ENCODE results near the gene AMN. TPM values are rescaled to one million over a fixed set of nuclear protein-coding genes. Genes with fewer than 3 reads are reported as not detected.

AMN gene
- total RNA-seq, 1 donor from 2014 or later, result 0.35 TPM

DNA sequence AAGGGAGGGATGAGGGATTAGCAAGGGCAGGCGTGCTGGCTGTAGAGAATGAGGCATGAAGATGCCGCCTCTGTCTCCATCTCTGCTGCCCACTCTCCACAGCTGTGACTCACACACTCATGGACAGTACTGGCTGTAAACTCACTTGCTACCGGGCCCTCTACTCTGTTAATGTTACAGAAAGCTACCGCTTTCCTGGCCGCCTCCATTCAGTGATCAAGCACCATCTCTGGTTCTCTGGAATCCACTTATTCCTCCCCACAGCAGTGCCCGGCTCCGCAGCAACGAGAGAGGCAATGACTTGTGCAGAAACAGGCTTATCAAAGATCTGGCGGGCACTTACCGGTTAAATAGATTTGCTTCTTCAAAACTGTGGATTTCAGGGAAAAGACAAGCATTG is 34.8 kb downstream of the AMN start:
- H3K27ac Mint-ChIP-seq, result no peak overlapping the region
- no peak overlapping the region for H3K4me3 Mint-ChIP-seq
- intact Hi-C loops (cut with micrococcal nuclease), result no loop called here
- no peaks in the 10 kb centered on the region for H3K9me3 Mint-ChIP-seq
- no peaks in the 10 kb centered on the region for H3K27me3 Mint-ChIP-seq
- DNase-seq, result no peak
- no peaks in the 10 kb centered on the region for H3K4me1 Mint-ChIP-seq
- H3K36me3 Mint-ChIP-seq (ENCODE audit: low read depth), result no peaks in the 10 kb centered on the region

DNA sequence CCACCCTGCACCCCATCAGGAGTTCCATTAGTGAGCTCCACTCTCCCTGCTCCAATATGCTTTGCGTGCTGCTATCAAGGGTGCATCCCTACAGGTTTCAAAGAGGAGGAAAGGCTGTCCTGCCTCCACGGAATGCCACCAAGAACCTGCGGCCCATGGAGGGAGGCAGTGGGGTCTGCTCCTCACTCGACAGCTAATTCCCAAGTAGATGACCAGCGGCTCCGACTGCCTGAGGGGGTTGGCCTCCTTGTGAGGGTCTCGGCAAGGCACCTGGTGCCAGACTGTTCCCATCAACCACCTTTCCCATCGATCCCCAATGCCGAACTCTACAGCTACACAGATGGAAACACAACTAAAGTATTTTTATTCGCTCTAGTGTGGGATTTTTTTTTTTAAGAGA is 36.0 kb downstream of the AMN start:
- no peaks in the 10 kb centered on the region for H3K9me3 Mint-ChIP-seq
- intact Hi-C loops (cut with micrococcal nuclease), result no loop called here
- H3K27ac Mint-ChIP-seq, result no peak overlapping the region
- no peaks in the 10 kb centered on the region for H3K4me1 Mint-ChIP-seq
- no peak for DNase-seq
- H3K27me3 Mint-ChIP-seq, result no peaks in the 10 kb centered on the region
- no peak overlapping the region for H3K4me3 Mint-ChIP-seq
- H3K36me3 Mint-ChIP-seq (ENCODE audit: low read depth), result no peaks in the 10 kb centered on the region

DNA sequence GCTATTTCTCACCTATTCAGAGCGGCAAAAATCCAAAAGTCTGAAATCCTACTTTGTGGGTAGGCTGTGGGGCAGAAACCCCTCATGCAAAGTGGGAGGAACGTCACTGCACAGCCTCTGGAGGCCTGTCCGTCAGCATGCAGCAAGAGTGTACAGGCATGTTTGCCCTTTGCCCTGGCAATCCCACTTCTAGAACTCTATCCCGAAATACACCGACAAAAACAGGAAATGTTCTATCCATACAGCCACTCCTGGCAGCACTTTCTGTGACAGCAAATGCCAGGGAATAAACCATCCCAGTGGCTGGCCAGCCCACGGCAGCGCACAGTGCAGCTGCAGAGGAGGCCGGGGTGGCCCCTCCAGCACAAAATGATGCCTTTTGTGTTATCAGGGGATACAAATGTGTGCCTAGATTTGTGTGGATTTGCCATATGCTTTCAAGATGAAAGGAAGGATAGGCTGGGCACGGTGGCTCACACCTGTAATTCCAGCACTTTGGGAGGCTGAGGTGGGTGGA is 39.7 kb downstream of the AMN start:
- Mint-ChIP-seq H3K4me3 (no peak overlapping the region), H3K27ac (no peak overlapping the region), H3K9me3 (no peaks in the 10 kb centered on the region), H3K27me3 (no peaks in the 10 kb centered on the region), H3K36me3 (ENCODE audit: low read depth) (no peaks in the 10 kb centered on the region), H3K4me1 (no peaks in the 10 kb centered on the region)
- intact Hi-C loops (cut with micrococcal nuclease), result no loop called here
- DNase-seq, result no peak

DNA sequence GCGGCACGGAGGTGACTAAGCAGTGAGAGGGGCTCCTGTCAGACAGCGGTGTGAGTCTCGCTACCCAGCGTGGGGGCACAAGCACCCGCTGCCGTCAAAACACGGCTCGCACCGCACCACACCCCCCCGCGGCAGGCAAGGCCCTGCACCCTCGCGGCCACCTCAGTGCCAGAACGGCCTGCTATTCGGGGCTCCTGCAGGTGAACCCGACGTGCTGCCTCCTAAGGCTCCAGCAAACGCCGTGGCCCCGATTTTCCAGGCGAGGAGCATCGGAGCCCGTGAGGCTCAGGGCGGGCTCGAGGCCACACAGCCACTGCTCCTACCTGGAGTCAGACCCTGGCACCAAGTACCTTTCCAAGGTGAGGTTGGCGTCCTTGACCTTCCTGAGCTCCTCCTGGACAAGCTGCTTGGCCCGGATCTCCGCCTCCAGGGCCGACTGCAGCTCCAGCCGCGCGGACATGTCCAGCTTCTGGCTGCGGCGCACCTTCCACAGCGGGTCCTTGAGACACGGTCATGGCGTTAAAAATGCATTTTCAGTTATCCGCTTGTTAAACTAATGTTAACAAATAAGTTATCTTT is 41.8 kb downstream of the AMN start:
- H3K4me1 Mint-ChIP-seq, result no peaks in the 10 kb centered on the region

DNA sequence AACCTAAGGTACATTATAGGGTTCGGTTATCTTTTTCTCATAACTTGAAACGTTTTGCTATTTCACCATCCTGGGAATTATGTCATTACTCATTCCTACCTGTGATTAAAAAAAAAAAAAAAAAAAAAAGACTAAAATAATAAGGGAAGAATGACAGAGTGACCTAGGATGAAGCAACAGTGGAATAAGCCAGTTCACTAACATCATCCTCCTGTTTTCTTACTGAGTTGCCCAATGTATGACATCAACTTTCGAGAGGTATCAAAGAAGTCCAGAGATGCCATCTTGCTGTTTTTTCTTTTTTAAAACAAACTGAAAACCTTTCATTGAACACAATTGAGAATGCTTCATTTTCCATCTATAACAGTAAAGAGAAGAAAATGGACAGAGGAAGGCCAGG is 42.8 kb downstream of the AMN start:
- intact Hi-C loops (cut with micrococcal nuclease), result no loop called here
- Mint-ChIP-seq H3K9me3 (no peaks in the 10 kb centered on the region), H3K4me3 (no peak overlapping the region), H3K27me3 (no peaks in the 10 kb centered on the region), H3K36me3 (ENCODE audit: low read depth) (no peaks in the 10 kb centered on the region), H3K27ac (no peak overlapping the region), H3K4me1 (no peaks in the 10 kb centered on the region)
- no peak for DNase-seq

More for the DNA sequence above, 41.8 kb downstream of the AMN start:
- Mint-ChIP-seq H3K4me3 (no peak overlapping the region), H3K9me3 (no peaks in the 10 kb centered on the region), H3K27me3 (no peaks in the 10 kb centered on the region), H3K27ac (no peak overlapping the region), H3K36me3 (ENCODE audit: low read depth) (no peaks in the 10 kb centered on the region)
- no peak for DNase-seq
- intact Hi-C loops (cut with micrococcal nuclease), result no loop called here

DNA sequence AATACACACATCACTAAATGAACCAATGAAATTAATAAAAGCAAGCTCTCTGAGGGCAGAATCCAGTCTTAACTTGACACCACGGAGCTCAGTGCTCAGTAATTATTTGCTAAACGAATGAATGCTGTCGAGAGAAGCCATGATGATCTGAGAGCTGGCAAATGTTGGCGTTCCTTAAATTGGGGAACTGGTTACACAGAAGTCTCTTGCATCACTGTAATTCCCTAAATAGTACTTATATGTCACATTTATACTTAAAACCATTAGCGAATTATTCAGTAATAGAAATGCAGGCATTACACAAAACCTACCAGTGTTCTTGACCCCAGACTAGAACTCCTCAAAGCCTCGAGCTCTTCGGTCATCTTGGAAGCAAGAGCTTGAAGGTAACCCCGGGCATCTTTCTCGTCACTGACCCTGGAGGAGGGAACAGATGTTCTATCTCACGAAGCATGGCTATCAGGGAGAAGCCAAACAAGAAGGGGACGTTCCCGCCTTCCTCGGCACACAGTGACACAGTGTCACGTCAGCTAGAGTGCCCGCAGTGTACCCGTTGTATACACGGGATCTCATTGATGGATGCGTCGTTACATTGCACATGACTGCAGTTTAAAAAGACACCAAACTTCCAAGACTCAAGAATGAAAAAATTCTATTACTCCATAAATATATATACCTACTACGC is 43.6 kb downstream of the AMN start:
- Mint-ChIP-seq H3K27ac (no peak overlapping the region), H3K36me3 (ENCODE audit: low read depth) (no peaks in the 10 kb centered on the region), H3K27me3 (no peaks in the 10 kb centered on the region), H3K4me1 (no peaks in the 10 kb centered on the region), H3K4me3 (no peak overlapping the region), H3K9me3 (no peaks in the 10 kb centered on the region)
- intact Hi-C loops (cut with micrococcal nuclease), result no loop called here
- no peak for DNase-seq

DNA sequence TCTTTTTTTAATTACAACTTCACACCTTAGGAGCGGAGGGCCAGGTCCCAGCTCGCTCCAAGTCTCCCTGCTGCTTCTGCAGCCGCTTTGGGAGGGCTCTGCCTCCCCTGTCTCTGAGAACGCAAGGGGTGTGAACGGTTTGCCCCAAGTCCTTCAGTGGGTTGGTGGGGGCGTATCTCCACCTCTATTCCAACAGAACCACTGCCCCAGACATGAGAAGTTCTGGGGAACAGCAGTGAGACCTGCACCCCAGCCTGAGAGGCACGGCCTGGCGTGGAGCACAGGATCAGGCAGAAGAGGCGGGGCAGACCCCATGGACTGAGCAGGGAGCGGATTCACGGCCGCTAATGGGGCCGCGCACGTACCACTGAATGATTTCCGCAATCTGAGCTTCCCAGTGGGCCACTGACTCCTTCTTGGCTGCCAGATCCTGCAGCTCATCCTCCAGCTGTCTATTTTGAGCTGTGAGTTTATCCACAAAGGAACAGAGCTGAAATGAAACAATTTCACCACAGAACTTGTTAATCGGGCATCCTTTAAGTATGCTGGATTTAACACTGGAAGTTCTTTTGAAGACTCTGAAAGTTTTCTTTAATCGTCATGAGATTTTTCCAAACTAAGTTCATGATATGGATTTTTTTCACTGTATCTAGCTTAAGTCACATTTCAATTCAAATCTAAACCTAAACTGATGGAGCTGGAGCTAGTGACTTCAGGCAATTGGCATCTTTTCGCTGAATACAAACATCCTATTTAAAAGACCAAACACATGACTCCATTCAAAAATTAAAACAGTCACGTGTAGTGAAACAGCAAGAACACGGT is 44.4 kb downstream of the AMN start:
- Mint-ChIP-seq H3K9me3 (no peaks in the 10 kb centered on the region), H3K4me1 (no peaks in the 10 kb centered on the region), H3K4me3 (no peak overlapping the region), H3K27me3 (no peaks in the 10 kb centered on the region), H3K27ac (no peak overlapping the region), H3K36me3 (ENCODE audit: low read depth) (no peaks in the 10 kb centered on the region)
- intact Hi-C loops (cut with micrococcal nuclease), result no loop called here
- no peak for DNase-seq

DNA sequence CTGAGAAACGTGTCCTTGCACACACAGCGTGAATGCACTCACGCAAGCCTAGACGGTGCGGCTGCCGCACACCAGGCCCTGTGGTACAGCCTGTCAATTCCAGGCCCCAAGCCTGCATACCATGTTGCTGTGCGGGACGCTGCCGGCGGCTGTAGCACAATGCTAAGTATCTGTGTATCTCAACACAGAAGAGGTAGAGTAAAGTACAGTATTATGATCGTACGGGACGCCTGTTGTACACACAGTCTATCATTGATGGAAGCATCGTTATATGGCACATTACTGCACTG is 45.0 kb downstream of the AMN start:
- Mint-ChIP-seq H3K27me3 (no peaks in the 10 kb centered on the region), H3K4me3 (no peak overlapping the region), H3K4me1 (no peaks in the 10 kb centered on the region), H3K9me3 (no peaks in the 10 kb centered on the region), H3K27ac (no peak overlapping the region), H3K36me3 (ENCODE audit: low read depth) (no peaks in the 10 kb centered on the region)
- intact Hi-C loops (cut with micrococcal nuclease), result no loop called here
- no peak for DNase-seq

DNA sequence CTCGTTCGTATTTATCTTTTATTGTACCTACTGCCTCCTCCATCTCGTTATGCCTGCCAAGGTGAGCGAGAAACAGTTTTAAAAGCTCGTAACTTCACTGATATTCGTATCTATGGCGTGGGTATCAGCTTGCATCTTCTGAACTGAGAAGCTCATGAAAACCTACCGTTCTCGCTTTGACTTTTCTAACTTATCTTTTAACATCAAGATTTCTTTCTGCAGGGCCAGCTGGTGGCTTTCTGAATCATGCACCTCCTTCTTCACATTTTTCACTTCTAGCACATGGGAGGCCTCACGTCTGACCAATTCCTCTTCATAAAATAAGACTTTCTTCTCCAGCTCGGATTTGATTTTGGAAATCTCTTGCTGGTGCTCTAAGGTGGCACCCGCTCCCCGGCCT is 45.8 kb downstream of the AMN start:
- Mint-ChIP-seq H3K27me3 (no peaks in the 10 kb centered on the region), H3K36me3 (ENCODE audit: low read depth) (no peaks in the 10 kb centered on the region), H3K4me1 (no peaks in the 10 kb centered on the region), H3K9me3 (no peaks in the 10 kb centered on the region), H3K27ac (no peak overlapping the region), H3K4me3 (no peak overlapping the region)
- DNase-seq, result no peak
- intact Hi-C loops (cut with micrococcal nuclease), result no loop called here

DNA sequence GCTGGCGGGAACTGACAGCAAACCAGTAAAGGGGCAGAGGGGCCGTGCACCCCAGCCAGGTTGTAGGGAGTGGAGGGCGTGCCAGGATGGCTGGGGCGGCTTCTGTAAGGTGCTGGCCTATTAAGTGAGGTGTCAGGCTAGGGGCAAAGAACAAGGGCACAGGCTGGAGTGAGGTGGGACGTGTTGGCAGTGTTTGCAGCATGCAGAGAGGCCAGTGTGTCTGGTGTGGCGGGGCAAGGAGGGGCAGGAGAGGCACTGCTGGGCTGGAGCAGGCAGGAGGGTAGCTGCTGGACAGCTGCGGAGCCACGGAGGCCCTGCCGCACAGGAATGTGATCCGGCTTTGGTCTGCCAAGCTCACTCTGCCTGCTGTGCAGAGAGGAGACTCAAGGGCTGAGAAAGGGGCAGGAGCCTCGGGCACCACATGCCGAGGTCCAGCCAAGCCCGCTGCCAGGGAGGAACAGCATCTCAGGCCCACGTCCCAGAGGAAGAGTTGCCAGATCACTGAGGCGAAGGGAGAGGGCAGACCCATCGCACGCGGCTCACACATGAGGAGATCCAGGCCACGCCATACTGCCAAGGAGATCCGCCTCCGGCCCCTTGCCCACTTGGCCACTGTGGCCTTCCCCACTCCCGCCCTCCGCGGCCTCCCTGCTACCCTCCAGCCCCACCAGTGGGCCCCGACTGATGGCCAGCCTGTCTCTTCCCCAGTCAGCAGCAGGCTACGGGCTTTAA is 46.8 kb downstream of the AMN start:
- H3K36me3 Mint-ChIP-seq (ENCODE audit: low read depth), result no peaks in the 10 kb centered on the region
- intact Hi-C loops (cut with micrococcal nuclease), result no loop called here

DNA sequence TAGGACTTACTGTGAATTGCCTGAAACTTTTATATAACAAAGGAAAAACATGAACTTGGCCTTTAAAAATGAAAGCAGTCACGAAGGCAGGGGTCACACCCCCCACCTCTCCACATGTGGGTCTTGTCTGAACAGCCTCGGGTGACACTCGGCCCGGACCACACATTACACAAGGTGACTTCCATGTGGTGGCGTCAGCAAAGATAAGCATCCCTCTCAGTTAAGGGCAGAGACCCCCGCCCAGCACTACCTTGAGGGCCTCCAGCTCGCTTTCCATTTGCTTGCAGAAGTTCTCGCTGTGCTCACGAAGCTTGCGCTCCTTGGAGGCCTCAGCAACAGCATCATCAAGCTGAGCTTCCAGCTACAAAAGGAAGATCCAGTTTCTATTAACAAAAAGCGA is 47.4 kb downstream of the AMN start:
- intact Hi-C loops (cut with micrococcal nuclease), result no loop called here
- Mint-ChIP-seq H3K27me3 (no peaks in the 10 kb centered on the region), H3K4me3 (no peak overlapping the region), H3K27ac (no peak overlapping the region), H3K4me1 (no peaks in the 10 kb centered on the region), H3K36me3 (ENCODE audit: low read depth) (no peaks in the 10 kb centered on the region), H3K9me3 (no peaks in the 10 kb centered on the region)
- DNase-seq, result no peak

More for the DNA sequence above, 46.8 kb downstream of the AMN start:
- H3K27ac Mint-ChIP-seq, result no peak overlapping the region
- no peak overlapping the region for H3K4me3 Mint-ChIP-seq
- no peaks in the 10 kb centered on the region for H3K4me1 Mint-ChIP-seq
- H3K27me3 Mint-ChIP-seq, result no peaks in the 10 kb centered on the region
- DNase-seq, result no peak
- no peaks in the 10 kb centered on the region for H3K9me3 Mint-ChIP-seq

DNA sequence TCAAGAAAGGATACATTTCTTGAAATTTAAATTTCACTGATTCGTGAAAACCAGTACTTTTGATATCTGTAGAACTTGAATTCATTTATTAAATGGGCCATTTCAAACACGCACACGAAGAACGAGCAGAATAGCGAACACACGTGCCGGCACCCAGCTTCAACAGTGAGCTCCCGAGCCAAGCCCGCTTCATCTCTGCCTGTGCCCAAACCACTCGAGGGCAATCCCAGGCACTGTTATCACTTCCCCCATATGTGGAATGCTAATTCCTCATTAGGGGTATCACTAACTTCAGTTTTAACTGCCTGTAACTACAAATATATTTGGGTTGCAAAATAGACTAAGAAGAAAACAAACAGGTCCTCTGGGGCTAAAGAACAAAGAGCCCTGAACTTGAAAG is 48.0 kb downstream of the AMN start:
- Mint-ChIP-seq H3K27me3 (no peaks in the 10 kb centered on the region), H3K9me3 (no peaks in the 10 kb centered on the region), H3K36me3 (ENCODE audit: low read depth) (no peaks in the 10 kb centered on the region), H3K4me1 (no peaks in the 10 kb centered on the region), H3K4me3 (no peak overlapping the region), H3K27ac (no peak overlapping the region)
- intact Hi-C loops (cut with micrococcal nuclease), result no loop called here
- DNase-seq, result no peak

DNA sequence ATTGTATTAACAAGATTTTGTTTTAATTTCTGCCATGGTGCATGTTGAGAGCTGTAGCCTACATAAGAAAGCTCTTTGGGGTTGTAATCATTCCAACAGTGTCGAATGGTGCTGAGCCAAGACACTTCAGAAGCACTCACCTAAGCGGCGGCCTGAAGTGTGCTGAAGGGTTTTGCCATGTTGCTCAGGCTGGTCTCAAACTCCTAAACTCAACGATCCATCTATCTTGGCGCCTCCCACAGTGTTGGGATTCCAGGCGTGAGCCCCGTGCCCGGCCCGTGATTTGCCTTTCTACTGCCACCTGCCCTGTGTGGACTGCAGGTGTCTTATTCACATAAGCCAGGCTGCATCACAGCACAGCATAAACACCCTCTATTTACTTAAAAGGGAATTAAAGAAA is 48.9 kb downstream of the AMN start:
- intact Hi-C loops (cut with micrococcal nuclease), result no loop called here

More for the DNA sequence above, 48.9 kb downstream of the AMN start:
- Mint-ChIP-seq H3K27me3 (no peaks in the 10 kb centered on the region), H3K4me3 (no peak overlapping the region), H3K27ac (no peak overlapping the region), H3K9me3 (no peaks in the 10 kb centered on the region), H3K4me1 (no peaks in the 10 kb centered on the region), H3K36me3 (ENCODE audit: low read depth) (no peaks in the 10 kb centered on the region)
- DNase-seq, result no peak

All from activated CD4-positive, alpha-beta T cell treated with anti-CD3 and anti-CD28 coated beads, Interleukin-2, amount 10 ng/mL, durations not matched to agents 24 days and 14 days (primary cell).